Stimulated activated CD4-positive, alpha-beta T cell treated with anti-CD3 and anti-CD28 coated beads, Interleukin-1b, Interleukin-23, amount 100 ng/mL, for 4 hours (primary cell): Measurements from ENCODE around the gene MPZL1.

Experiments
- DNase-seq, 2 donors: peaks; one replicate each; pipeline ENCODE4 v3.0.0-alpha.2; 2020; ENCODE audit warnings: low read depth in 2 of 2

MPZL1 gene

DNA sequence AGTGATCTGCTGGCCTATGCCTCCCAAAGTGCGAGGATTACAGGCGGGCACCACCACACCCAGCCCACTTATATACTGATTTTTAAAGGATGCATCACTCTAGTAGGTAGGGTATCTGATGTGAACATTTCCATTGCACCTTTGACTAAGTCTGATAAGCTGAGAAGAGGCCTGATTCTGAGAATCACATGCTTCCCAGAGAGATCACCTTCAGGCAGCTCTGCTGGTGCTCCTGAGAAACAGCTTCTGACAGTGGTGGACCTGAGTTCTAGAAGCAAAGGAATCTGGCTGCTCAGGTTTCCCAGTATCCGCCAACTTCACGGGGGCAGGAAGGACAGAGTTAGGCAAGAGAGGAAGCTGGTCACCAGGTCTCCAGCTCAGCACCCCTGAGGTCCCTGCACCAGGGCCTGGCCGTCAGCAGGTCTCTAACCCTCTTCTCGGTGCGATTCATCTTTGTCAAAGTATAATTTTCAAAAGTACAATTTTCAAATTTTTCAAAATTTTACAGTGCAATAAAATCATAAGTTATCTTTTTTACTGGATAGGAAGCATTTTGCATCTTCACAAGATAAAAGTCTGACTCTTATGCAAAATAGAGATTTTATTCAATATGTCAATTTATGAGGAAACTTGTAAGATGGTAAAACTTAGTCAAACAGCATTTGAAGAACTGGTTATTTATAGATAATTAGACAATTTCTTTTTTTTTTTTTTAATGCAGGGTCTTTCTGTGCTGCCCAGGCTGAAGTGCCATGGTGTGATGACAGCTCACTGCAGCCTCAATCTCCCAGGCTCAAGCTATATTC is 25.8 kb upstream of the MPZL1 start:
- no peak for DNase-seq

DNA sequence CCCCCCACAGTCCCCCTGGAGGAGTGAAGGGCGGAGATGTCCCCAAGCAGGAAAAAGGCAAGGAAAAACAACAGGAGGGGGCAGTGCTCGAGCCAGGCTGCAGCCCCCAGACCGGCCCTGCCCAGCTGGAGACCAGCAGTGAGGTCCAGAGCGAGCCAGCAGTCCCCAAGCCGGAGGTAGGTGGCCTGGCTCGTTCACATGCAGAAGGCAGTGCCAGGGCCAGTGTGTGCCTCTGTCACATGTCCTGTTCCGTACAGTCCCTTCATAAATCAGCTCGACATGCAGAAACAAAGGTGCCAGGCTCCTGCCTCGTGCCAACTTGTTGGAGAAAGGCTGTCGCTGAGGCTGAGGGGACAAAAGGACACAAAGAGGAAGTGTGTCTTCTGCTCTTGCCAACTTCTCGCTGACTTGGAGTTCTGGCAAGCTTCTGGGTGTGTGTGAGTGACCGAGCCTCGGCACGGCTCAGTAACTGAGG is 24.1 kb upstream of the MPZL1 start:
- DNase-seq = no peak

DNA sequence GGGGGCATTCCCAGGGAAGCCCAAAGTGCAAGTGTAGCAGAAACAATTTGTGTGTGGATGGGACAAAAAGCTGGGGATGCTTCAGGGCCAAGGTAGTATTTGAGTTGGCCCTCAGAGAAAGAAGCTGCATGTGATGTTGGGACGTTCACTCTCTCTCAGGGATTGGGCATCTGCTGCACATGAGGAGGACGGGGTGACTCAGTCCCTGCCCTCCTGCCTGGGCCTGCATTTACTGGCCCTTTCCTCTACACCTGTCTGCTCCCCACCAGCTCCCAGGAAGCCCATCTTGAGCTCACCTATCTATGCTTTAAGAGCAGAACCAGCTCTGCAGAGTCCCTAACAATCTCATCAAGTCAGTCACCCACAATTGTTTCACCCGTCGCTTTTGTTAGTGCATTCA is 23.5 kb upstream of the MPZL1 start:
- no peak for DNase-seq

DNA sequence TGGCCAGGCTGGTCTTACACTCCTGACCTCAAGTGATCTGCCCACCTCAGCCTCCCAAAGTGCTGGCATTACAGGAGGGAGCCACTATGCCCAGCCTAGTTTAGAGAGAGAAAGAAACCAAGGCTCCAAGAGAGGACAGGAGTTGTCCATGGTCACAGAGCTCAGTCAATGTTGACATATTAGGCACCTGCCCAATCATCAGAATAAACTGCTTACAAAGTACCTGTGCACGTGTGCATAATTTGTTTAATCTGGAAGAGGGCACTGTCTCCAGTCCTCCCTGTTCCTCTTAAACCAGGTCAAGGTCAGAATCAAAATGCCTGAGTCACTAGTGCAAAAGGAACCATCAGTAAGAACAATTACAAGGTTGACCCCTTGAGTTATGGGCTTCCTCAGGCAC is 20.3 kb upstream of the MPZL1 start:
- DNase-seq = no peak

DNA sequence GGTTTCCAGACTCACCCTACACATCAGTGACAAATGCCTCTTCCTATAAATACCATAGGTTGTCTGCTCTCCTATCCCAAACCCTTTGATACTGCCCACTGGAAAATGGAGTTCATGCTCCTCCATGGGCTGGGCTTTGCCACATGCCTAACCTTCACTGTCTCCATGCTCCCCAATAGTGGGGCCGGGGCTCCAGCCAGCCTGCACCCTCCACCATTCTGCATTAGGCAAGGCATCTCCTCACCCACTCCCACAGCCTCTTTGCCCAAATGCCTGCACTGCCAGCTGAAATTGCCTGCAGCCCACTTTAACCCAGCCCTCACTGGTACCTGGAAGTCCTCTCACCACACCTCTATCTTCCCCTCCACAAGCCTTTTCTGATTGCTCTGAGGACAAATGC is 18.2 kb upstream of the MPZL1 start:
- no peak for DNase-seq

DNA sequence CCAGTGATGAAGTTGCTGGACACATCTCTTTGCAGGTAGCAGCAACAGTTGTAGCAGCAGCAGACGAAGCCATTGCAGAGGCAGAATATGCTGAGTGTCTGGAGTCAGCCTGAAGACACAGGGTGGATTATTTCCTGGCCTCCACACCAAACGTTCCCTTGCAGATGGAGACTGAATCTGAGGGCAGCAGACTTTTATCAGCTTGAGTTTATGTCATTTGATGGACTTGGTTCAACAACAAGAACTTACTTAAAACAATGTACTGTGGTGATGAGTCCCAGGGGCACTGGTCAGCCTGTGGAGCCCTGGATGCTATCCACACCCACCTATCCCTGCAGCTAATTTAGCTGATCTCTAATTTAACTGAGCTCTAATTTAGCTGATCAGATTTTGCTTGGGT is 17.1 kb upstream of the MPZL1 start:
- DNase-seq = no peak

DNA sequence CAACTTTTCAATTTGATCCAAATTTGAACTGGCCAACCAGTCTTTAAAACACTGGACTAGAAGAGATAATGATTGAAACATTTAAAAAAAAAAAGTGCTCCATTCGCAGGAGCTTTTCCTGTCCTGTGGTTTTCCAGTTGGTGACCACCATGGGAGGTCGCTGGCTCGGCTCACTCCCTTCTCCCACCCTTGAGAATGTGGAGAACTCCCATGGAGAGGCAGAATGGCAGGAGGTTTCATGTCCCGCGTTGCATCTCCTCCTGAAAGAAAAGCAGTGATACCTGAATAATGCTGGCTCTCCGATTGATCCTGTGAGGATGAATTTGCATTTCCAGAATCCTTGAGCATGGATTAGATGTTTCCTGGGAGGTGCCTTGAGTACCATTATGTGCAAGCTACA is 16.5 kb upstream of the MPZL1 start:
- no peak for DNase-seq

DNA sequence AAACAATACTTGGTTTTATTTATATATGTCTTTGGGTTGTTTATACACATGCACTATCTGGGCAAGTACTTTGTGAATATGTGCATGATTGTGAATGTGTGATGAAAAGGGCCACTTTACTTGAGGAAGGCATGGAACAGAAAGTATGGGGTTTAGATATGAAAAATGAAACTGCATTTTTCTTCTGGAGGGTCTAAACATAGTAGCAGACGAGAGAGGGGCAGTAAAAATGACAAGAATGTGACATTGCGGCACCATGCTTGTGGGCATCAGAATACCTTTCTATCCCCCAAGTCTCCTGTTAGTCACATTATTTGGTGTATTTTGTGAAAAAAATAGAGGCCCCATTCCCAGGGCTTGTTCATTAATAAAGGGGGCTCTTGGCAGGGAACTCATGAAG is 15.4 kb upstream of the MPZL1 start:
- no peak for DNase-seq

DNA sequence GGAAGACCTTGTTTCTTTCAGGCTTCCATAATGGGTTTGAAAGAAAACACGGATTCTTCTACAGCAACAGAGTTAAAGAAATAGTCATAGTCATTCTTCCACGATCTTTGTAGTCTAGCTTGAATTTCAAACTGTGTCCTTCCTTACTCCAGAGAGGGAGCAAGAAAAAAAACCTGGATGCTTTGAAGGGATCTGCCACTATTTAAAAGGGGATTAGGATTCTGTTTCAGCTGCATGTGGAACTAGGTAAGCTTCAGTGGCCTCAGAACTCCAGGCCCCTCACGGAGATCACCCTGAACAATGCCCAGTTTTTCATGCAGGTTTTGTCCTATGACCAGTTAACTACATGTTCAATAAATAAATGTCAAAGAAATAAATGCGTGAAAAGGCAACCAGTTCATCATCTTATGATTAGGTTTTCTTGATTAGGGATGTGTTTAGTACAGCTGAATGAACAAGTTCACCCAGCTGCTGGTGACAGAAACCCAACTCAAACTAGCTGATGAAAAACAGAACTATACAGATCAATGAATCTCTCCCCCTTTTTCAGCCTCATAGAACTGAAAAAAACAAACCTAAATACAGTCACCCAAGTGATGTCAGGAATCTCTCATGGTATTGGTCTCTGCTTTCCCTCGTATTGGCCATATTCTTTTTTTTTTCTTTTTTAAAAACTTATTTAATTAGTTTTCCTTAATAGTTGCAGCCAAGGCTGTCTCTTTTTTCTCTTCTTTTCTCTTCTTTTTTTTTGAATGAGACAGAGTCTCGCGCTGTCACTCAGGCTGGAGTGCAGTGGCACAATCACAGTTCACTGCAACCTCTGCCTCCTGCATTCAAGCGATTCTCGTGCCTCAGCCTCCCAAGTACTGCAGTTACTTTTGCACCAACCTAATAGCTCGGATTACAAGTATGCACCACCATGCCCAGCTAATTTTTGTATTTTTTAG is 14.6 kb upstream of the MPZL1 start:
- no peak for DNase-seq

DNA sequence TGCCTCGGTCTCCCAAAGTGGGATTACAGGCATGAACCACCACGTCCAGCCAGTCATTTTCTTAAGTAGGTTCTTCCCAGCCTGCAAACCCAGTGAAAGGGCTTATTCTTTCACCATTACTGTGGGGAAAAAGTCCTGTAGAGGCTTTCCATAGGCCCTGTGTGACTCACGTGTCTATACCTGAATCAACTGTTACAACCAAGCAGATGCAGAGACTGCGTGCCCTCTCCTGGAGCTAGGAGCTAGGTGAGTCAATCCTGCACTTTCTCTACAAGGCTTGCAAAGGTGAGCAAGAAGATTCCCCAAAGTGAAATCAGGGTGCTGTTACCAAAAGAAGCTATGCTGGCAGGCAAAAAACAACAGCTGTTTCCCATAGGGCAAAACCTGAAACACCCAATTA is 13.8 kb upstream of the MPZL1 start:
- DNase-seq = no peak

DNA sequence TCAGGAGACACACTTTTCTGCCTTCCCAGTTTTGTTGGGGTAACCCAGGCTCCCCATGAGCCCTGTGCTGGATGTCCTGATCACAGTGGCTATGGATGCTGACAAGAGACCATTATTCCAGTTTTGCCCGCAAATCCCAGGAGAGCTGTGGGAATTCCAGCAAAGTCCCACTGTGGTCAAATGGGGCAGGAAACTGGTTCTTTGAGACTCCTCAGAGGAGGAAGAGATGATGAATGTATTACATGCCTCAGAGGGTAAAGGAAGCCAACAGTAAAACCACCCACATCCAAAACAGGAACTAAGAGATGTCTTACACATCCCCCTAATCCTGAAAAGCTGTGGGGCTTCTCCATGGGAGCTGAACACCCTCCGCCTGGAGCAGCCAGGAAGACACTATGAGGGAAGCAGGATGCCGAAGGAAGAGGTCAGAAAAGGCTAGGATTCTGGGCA is 12.8 kb upstream of the MPZL1 start:
- DNase-seq = no peak

DNA sequence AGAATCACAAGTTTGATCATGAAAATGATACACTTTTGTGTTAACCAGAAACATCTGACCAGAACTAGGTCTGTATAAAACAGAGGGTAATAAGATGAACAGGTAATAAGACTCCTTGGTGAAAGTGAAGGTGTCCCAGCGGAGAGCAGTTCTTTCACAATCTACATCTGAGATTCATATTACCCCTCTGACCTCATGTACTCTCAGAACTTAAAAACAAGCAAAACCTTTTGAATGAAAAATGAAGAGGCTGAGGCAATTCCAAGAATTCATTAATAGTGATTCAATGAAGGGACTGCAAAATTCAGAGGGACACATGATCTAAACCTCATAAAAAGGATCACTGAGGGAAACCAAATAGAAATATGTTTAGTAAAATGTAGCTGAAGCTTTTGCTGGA is 10.9 kb upstream of the MPZL1 start:
- DNase-seq = no peak

DNA sequence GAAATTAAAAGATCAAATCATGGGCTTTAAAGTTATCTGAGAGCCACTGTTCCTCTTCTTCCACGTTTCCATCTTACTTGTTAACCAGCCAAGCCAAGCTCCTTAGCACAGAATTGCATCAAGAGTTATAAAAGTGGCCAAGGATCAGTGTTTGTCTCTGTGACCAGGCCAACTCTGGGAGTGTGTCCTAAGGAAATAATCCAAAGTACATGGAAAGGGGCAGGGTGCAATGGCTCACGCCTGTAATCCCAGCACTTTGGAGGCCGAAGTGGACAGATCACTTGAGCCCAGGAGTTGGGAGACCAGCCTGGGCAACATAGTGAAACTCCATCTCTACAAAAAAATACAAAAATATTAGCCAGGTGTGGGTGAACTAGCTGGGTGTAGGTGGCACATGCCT is 10.0 kb upstream of the MPZL1 start:
- DNase-seq = no peak

DNA sequence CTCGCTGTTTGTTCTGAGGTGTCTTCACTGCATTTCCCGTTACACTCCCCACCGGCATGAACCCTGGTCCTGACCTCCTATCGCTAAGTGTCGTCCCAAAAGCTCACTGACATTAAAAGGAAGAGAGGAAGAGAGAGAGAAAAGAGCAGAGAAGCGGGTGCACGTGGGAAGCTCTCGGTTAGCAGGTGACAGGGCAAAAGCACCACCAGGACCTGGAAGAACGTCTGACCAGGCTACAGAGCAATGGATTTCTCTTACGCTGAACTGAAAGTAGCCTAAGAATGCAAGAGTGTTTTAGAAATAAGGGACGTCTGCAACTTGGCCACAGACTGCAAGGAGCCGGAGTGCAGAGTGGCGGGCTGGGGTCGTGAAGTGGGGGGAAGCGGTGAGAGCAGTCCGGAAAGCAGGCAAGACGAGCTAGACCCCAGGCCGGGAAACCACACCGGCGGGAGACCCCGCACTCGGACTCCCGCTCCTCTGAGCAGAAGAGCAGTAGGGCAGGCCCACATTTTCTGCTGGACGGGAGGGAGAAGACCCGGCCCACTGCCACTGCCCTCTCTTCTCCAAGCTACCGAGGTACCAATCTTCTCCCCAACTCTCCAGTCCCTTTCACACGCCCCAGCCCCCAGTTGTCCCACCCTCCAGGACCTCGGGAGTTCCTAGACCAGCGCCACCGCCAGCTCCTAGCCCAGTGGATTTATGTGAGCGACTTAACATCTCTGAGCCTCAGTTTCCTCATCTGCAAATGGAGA is 8.3 kb upstream of the MPZL1 start:
- DNase-seq = peak in 1 of 2 donors; percentile 17

DNA sequence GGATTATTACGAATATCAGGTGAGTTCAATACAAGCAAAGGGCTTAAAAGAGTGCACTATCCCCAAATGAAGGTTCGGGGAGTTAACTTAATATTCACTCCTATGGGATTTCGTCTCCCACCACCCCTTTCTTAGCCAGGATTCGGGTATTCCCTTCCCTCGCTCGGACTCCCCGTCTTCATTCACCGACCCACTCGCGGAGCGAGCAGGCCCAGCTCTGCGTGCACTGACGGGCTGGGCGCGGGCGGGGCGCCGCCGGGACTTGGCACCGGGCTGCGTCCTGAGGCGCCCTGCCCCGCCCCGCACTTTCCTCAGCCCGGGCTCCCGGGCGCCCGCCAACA is 7.7 kb upstream of the MPZL1 start:
- no peak for DNase-seq

DNA sequence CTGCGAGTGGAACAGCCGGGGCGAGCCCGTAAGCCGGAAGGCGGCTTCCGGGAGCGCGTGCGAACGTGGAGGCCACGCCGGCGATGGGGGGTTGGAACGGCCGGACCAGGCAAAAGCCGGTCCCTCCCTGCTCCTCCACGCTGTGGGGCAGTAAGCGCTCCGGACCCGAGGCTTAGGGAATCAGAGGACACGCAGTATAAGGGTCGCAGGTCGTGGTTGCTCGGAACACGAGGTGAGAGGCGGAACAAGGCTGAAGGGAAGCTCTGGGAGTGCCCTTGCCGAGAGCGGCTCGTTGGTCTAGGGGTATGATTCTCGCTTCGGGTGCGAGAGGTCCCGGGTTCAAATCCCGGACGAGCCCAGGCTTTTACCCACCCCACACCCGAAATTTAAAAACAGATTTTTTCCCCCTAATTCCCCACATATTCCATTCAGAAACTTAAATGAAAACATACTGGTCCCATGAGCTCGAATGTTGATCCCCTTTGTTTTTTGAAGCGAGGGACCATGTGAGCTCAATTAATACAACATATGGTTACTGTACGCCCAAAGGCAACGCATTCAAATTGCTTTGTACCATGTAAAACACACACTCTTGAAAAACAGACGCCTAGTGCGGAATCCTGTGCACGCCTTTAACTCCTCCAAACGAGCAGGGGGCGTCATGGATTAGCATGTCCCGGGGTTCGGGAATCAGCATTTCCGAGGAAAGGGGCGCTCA is 7.2 kb upstream of the MPZL1 start:
- DNase-seq = peak; percentile 91 to 96

DNA sequence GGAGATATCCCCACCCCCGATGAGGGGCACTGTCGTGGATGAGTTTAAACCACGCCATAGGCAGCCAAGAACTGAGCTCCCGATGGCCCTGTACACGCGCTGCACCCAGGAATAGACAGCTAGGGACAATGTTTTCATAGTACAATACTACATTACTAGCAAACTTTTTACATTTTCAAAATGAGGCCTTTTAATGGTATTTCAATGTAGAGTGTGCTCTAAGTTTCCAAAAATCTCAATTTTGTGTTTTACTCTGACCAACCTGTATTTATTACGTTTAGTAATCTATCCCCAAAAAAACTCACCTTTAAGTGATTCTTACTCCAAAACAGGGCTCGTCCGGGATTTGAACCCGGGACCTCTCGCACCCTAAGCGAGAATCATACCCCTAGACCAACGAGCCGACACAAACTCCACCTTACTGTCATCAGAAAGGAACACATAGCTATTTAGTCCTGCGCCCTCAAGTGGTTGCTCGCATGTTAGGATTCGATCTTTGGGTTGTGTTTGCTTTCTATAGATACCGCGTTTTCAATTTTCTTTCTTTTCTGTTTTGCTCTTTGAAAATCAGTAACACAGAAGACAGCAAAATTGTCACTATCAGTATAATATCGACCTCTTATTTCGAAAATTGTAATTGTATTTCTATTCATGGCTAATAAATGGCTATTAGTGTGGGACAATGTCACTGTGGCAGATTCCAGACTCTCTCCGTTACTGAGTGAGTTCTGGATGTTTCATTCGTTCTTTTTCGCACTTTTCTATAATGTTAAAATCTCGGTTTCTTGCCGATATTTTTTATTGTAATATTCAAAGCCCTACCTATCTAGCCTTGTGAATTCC is 6.4 kb upstream of the MPZL1 start:
- DNase-seq = peak; percentile 79 to 91

DNA sequence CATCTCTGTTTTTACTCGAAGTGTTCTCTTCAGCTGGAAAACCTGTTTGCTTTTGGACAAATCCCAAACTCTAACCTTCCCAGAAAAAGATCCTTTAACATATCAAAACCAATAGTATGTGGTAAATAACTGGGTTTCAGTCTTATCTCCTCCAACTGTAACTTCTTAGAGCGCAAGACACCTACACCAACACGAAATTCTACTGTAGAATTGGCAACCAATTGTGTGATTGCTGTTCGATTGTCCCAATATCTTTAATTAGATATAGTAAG is 5.8 kb upstream of the MPZL1 start:
- DNase-seq = no peak

DNA sequence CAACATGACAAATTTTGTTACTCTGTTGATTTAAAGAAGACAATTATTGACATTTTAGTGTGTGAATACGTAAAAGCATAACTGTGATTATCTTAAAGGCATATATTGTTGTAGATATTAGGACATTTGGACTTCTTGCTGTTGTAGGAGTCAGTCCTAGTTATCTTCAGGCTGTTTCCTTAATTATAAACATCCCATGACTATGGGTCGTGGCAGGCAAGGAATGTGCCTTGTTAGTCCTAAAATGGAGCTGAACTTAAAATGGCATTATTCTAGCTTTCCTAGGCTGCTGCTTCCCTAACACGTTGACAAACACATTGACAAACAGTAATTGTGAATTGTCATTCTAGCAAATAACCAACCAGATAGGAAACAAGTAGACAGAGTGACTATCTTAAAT is 4.4 kb upstream of the MPZL1 start:
- DNase-seq = no peak

DNA sequence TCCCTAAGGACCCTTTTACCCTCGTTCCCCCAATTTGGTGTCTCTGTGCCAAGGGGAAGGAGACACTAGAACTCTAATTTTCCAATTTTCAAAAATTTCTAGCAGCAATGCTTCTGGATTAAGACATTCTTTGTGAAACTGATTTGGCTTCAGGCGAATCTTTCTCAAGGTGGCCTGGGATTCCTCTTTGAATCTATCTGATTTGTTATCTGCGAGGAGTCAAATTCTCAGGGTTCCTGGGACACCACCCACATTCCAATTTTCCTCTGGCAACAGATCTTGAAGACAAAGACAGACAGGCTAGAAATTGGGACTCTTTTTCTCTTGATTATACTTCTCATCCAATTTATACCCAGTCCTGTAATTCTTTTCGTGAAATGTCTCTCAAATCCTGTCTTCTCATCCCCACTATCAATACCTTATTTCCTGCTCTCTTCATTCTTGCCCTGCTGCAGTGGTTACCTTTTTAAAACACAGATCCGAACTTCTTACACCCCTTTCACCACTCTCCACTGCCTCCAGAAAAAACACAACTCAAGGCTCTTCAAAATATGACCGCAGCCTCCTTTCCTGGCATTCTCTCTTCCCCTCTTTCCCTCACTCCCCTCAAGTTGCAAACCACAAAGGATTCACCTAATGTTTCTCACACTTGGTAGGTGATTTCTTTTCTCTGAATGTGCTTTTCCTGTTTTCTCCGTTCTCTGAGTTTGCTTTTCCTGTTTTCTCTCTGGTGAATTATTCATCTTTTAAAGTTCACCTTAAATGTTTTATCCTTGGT is 2.7 kb upstream of the MPZL1 start:
- DNase-seq = no peak
